Body of pancreas (tissue), 4 donors: Measurements from ENCODE around the gene AFG1L.

Experiments
- POLR2A ChIP-seq, 3 donors: fragments of 450-650 bp; IDR thresholded peaks; one replicate each; pipeline ENCODE4 v1.6.1; 2016; ENCODE audit warnings: antibody characterized with exemption in 3 of 3, mild to moderate bottlenecking in 2 of 3
- TF ChIP-seq, protein P1 (sequence below), 7 experiments: fragments of 450-650 bp in 4 of 7; fragments of 200-600 bp in 3 of 7; sonication (generic) in 3 of 7; IDR thresholded peaks; one replicate each; pipeline ENCODE4 v1.5.1; 2016 to 2019; ENCODE audit warnings: antibody characterized with exemption in 7 of 7

DNA sequence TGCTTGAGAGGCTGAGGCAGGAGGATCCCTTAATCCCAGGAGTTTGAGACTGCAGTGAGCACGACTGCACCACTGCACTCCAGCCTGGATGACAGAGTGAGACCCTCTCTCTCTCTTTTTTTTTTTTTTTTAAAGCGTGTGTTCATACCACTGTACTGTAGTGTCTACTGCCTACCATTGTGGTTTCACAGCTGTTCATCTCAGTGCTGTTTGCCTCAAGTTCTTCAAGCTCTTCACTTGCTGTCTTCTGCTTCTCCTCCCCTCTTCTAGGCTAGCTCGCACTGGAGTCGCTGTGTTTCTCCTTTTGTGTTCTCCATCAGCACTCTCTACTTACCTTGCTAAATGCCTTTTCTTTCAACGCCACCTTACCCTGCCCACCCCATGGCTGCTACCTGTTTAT is 273.2 kb downstream of the AFG1L start:
- no peak for TF ChIP-seq POLR2A (IDR thresholded peaks at IDR 0.05)
- TF ChIP-seq, protein P1, sequence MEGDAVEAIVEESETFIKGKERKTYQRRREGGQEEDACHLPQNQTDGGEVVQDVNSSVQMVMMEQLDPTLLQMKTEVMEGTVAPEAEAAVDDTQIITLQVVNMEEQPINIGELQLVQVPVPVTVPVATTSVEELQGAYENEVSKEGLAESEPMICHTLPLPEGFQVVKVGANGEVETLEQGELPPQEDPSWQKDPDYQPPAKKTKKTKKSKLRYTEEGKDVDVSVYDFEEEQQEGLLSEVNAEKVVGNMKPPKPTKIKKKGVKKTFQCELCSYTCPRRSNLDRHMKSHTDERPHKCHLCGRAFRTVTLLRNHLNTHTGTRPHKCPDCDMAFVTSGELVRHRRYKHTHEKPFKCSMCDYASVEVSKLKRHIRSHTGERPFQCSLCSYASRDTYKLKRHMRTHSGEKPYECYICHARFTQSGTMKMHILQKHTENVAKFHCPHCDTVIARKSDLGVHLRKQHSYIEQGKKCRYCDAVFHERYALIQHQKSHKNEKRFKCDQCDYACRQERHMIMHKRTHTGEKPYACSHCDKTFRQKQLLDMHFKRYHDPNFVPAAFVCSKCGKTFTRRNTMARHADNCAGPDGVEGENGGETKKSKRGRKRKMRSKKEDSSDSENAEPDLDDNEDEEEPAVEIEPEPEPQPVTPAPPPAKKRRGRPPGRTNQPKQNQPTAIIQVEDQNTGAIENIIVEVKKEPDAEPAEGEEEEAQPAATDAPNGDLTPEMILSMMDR (IDR thresholded peaks at IDR 0.05) = no peak
